Hepatocyte (in vitro differentiated cells): ENCODE measurements around the gene IRX3. TPM values are rescaled to one million over a fixed set of nuclear protein-coding genes. Genes with fewer than 3 reads are reported as not detected.

Source experiments
- DNase-seq: peaks from one replicate; pipeline ENCODE4 v3.0.0-alpha.2; 2016; ENCODE audit warnings: low spot score
- H2AFZ ChIP-seq: fragments of 200-600 bp; sonication (generic); 2 replicates; pipeline ENCODE4 v1.6.0; 2016; ENCODE audit warnings: antibody characterized with exemption, mild to moderate bottlenecking
- H3K27ac ChIP-seq: fragments of 200-600 bp; sonication (generic); 2 replicates; pipeline ENCODE4 v1.5.1; 2016; ENCODE audit warnings: mild to moderate bottlenecking
- H3K27me3 ChIP-seq: fragments of 200-600 bp; sonication (generic); 2 replicates; pipeline ENCODE4 v1.6.1; 2016
- H3K36me3 ChIP-seq: fragments of 200-600 bp; sonication (generic); replicated peaks from 2 replicates; pipeline ENCODE4 v1.5.1; 2016; ENCODE audit warnings: low read depth; ENCODE audit not compliant: insufficient read depth
- H3K4me1 ChIP-seq: fragments of 200-600 bp; sonication (generic); 2 replicates; pipeline ENCODE4 v1.5.1; 2016; ENCODE audit warnings: mild to moderate bottlenecking, moderate library complexity; ENCODE audit not compliant: insufficient read depth
- H3K4me2 ChIP-seq: fragments of 200-600 bp; sonication (generic); 2 replicates; pipeline ENCODE4 v1.6.0; 2016
- H3K4me3 ChIP-seq: fragments of 200-600 bp; sonication (generic); 2 replicates; pipeline ENCODE4 v1.5.1; 2016; ENCODE audit warnings: mild to moderate bottlenecking
- H3K79me2 ChIP-seq: fragments of 200-600 bp; sonication (generic); 2 replicates; pipeline ENCODE4 v1.6.0; 2017; ENCODE audit warnings: mild to moderate bottlenecking
- H3K9me2 ChIP-seq: fragments of 200-600 bp; sonication (generic); replicated peaks from 2 replicates; pipeline ENCODE4 v1.6.0; 2017; ENCODE audit warnings: mild to moderate bottlenecking; ENCODE audit not compliant: insufficient read depth
- H3K9me3 ChIP-seq: fragments of 200-600 bp; sonication (generic); 2 replicates; pipeline ENCODE4 v1.5.1; 2016; ENCODE audit warnings: low read depth, mild to moderate bottlenecking
- H4K20me1 ChIP-seq: fragments of 200-600 bp; sonication (generic); 2 replicates; pipeline ENCODE4 v1.6.0; 2016; ENCODE audit warnings: mild to moderate bottlenecking; ENCODE audit not compliant: insufficient read depth, poor library complexity, severe bottlenecking
- EZH2 ChIP-seq: fragments of 200-600 bp; sonication (generic); IDR thresholded peaks from 2 replicates; pipeline ENCODE4 v1.6.1; 2016; ENCODE audit warnings: antibody characterized with exemption, mild to moderate bottlenecking, borderline replicate concordance
- EZH2phosphoT487 ChIP-seq: fragments of 200-600 bp; sonication (generic); IDR thresholded peaks from one replicate; pipeline ENCODE4 v1.6.1; 2018; ENCODE audit warnings: antibody characterized with exemption, mild to moderate bottlenecking, low read depth, moderate library complexity; ENCODE audit not compliant: unreplicated experiment, severe bottlenecking
- WGBS: methylation state at CpG from one replicate; pipeline ENCODE4 v1.1.6; 2016; ENCODE audit warnings: low lambda C conversion rate; ENCODE audit errors: missing lambda C conversion rate; 5-methylcytosine and 5-hydroxymethylcytosine counted together
- polyA plus RNA-seq: library from polyadenylated mRNA; unstranded; fragments of >200 nt; fragmentation: Nextera tagmentation; extraction: Ambion mirVana; gene quantifications from 2 replicates; pipeline ENCODE4 v1.2.1, GENCODE V29; 2016
- total RNA-seq: library from RNA; depleted of rRNA; stranded (reverse); fragments of >200 nt; gene quantifications from 2 replicates; pipeline ENCODE4 v1.2.3, GENCODE V29; 2014
- TF ChIP-seq, protein P1 (sequence below): fragments of 200-600 bp; sonication (generic); IDR thresholded peaks from 2 replicates; pipeline ENCODE4 v1.5.1; 2016; ENCODE audit warnings: antibody characterized with exemption, mild to moderate bottlenecking; ENCODE audit not compliant: poor library complexity

The IRX3 gene
- total and polyA plus RNA-seq, 2 experiments from 2014 or later, result 1.8 to 4.4 TPM

DNA sequence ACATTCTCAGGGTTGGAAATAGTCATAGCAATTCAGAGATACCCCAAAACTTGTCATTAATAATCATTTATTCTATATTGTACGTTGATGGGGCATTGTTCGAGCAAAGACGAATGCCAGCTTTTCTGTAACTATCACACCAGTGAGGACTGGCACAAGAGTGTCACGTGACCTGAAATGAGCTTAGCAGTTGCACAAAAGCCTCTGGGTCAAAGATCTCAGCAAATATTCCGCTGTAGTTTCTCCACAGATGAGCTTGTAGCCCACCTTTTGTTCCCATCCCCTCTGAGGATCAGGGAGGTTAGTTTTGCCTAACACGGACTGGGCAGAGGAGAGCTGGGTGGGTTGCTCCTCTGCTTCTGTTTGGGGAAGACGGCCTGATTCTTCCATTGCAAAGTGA, 18.2 kb downstream of the IRX3 start:
- Histone ChIP-seq H3K9me3 (no peaks in the 10 kb centered on the region), H3K27me3 (no peaks in the 10 kb centered on the region), H3K4me2 (no peak overlapping the region), H3K79me2 (no peaks in the 10 kb centered on the region), H2AFZ (no peak overlapping the region), H3K36me3 (no peaks in the 10 kb centered on the region), H3K4me1 (no peaks in the 10 kb centered on the region), H4K20me1 (no peaks in the 10 kb centered on the region), H3K27ac (no peak overlapping the region), H3K4me3 (no peak overlapping the region), H3K9me2 (no peaks in the 10 kb centered on the region)
- WGBS, result 92% methylated on average over 7 of the region's 7 CpGs
- TF ChIP-seq EZH2phosphoT487, result no peak
- TF ChIP-seq, protein P1, sequence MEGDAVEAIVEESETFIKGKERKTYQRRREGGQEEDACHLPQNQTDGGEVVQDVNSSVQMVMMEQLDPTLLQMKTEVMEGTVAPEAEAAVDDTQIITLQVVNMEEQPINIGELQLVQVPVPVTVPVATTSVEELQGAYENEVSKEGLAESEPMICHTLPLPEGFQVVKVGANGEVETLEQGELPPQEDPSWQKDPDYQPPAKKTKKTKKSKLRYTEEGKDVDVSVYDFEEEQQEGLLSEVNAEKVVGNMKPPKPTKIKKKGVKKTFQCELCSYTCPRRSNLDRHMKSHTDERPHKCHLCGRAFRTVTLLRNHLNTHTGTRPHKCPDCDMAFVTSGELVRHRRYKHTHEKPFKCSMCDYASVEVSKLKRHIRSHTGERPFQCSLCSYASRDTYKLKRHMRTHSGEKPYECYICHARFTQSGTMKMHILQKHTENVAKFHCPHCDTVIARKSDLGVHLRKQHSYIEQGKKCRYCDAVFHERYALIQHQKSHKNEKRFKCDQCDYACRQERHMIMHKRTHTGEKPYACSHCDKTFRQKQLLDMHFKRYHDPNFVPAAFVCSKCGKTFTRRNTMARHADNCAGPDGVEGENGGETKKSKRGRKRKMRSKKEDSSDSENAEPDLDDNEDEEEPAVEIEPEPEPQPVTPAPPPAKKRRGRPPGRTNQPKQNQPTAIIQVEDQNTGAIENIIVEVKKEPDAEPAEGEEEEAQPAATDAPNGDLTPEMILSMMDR, result no peak
- no peak for TF ChIP-seq EZH2
- DNase-seq, result no peak

DNA sequence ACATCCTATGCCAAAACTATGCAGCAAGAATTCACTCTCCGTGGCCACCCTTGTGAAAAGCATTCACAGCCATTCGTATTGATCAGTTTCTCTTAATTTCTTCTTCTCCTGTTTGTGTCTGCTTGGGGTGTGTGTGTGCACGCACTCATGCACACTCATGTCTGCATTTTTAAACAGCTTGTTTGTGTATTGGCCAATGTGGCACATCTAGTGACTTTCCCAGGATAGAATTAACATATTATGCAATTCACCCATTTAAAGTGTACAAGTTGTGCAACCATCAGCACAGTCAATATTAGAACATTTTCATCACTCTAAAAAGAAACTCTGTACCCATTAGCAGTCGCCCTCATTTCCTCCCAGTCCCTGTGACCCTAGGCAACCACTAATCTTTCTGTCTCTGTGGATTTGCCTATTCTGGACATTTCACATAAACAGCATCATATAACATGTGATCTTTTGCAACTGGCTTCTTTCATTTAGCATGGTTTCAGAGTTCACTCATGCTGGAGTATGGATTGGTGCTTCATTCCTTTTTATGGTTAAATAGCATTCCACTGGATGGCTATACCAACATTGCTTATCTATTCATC, 20.1 kb downstream of the IRX3 start:
- Histone ChIP-seq H3K4me1 (no peaks in the 10 kb centered on the region), H3K27ac (no peak overlapping the region), H3K27me3 (no peaks in the 10 kb centered on the region), H3K9me2 (no peaks in the 10 kb centered on the region), H3K79me2 (no peaks in the 10 kb centered on the region), H3K4me2 (no peak overlapping the region), H3K4me3 (no peak overlapping the region), H2AFZ (no peak overlapping the region), H3K9me3 (no peaks in the 10 kb centered on the region), H4K20me1 (no peaks in the 10 kb centered on the region), H3K36me3 (no peaks in the 10 kb centered on the region)
- TF ChIP-seq EZH2 (no peak), EZH2phosphoT487 (no peak)
- TF ChIP-seq, protein P1, result no peak
- WGBS, result 72% methylated on average over 4 of the region's 4 CpGs
- no peak for DNase-seq

DNA sequence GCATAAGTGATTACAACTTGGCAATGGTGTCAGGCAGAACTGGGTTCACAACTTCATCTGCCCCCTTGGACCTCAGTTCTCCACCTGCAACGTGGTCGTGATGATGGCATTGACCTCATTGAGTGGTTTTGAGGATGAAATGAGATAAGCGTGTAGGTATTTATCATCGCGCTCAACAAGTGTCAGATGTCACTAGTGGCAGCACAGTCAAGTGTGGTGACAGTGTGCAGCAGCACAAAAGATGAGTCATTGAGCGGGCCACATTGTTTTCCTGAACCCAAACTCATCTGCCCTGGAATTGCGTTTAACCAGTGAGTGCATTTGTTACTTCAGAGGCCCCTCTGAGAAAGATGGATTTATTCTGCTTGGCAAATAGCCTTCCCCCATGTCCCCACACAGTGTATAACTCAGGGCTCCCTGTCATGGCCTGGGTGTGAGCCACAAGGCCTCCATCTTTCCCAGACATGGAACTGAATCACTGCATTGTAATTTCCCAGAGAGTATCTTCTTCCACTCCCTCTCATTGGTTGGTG, 20.9 kb downstream of the IRX3 start:
- Histone ChIP-seq H3K27ac (no peak overlapping the region), H3K4me1 (no peaks in the 10 kb centered on the region), H3K4me3 (no peak overlapping the region), H3K79me2 (no peaks in the 10 kb centered on the region), H3K9me2 (no peaks in the 10 kb centered on the region), H2AFZ (no peak overlapping the region), H3K36me3 (no peaks in the 10 kb centered on the region), H3K27me3 (no peaks in the 10 kb centered on the region), H3K4me2 (no peak overlapping the region), H3K9me3 (no peaks in the 10 kb centered on the region), H4K20me1 (no peaks in the 10 kb centered on the region)
- DNase-seq, result no peak
- TF ChIP-seq EZH2 (no peak), EZH2phosphoT487 (no peak)
- TF ChIP-seq, protein P1, result no peak
- 78% methylated on average over 7 of the region's 7 CpGs for WGBS
